Activated CD8-positive, alpha-beta memory T cell treated with anti-CD3 and anti-CD28 coated beads for 36 hours (primary cell): ENCODE measurements around the gene ABHD5. TPM values are rescaled to one million over a fixed set of nuclear protein-coding genes. Genes with fewer than 3 reads are reported as not detected.
"Not testable (repeated sequence)": the region's sequence is repeated elsewhere in the genome, so short reads cannot be mapped to it uniquely, and the experiment has no call there.

Experiments
- CTCF ChIA-PET: fragments of 350-600 bp; sonication (Branson Sonifier 250); formaldehyde crosslinking; loops from one replicate; lab custom pipeline; 2021; ENCODE audit warnings: antibody characterized with exemption; lab: Charles Lee
- POLR2A ChIA-PET: fragments of 350-600 bp; sonication (Branson Sonifier 250); formaldehyde crosslinking; loops from one replicate; lab custom pipeline; 2021; ENCODE audit warnings: antibody characterized with exemption; lab: Charles Lee
- total RNA-seq, 2 experiments: library from RNA; stranded (reverse); gene quantifications; one replicate each; pipeline ENCODE4 v1.2.3, GENCODE V29; 2021

ABHD5 gene
- total RNA-seq, 2 experiments from 2014 or later: 14.3 to 14.8 TPM

GRCh38 chr3:43680857-43681256, 9.9 kb upstream of the ABHD5 start:
- POLR2A ChIA-PET: not testable (repeated sequence)

GRCh38 chr3:43684944-43685343, 5.8 kb upstream of the ABHD5 start:
- CTCF ChIA-PET: no interaction called here
- POLR2A ChIA-PET: no interaction called here

More at GRCh38 chr3:43680857-43681256, 9.9 kb upstream of the ABHD5 start:
- CTCF ChIA-PET: not testable (repeated sequence)

- ChIA-PET POLR2A (no interaction called here), CTCF (no interaction called here)
Measured at GRCh38 chr3:43685921-43686320, 4.8 kb upstream of the ABHD5 start.

- ChIA-PET POLR2A (no interaction called here), CTCF (no interaction called here)
Measured at GRCh38 chr3:43686333-43686699, 4.4 kb upstream of the ABHD5 start.

GRCh38 chr3:43686700-43687498, 3.8 kb upstream of the ABHD5 start:
- ChIA-PET POLR2A (no interaction called here), CTCF (no interaction called here)

- ChIA-PET POLR2A (no interaction called here), CTCF (no interaction called here)
Measured at GRCh38 chr3:43687499-43687811, 3.3 kb upstream of the ABHD5 start.

- ChIA-PET CTCF (no interaction called here), POLR2A (no interaction called here)
Measured at GRCh38 chr3:43688245-43688650, 2.5 kb upstream of the ABHD5 start.

GRCh38 chr3:43689166-43689565, 1.6 kb upstream of the ABHD5 start:
- CTCF ChIA-PET: no interaction called here
- POLR2A ChIA-PET: no interaction called here

GRCh38 chr3:43689766-43690399, 855 bp upstream of the ABHD5 start:
- POLR2A ChIA-PET: interaction anchor here (0.6 to 0.7 kb wide), 3 partner anchors 344 to 398 kb away, joined by 3 to 8 read pairs (median 4); no protein-coding TSS in a partner anchor
- CTCF ChIA-PET: no interaction called here

GRCh38 chr3:43691120-43691995, 620 bp downstream of the ABHD5 start:
- ChIA-PET CTCF (no interaction called here), POLR2A (no interaction called here)

- ChIA-PET CTCF (no interaction called here), POLR2A (no interaction called here)
Measured at GRCh38 chr3:43692085-43692855, 1.5 kb downstream of the ABHD5 start.

GRCh38 chr3:43692971-43693370, 2.2 kb downstream of the ABHD5 start:
- ChIA-PET CTCF (no interaction called here), POLR2A (no interaction called here)

GRCh38 chr3:43693594-43693993, 2.9 kb downstream of the ABHD5 start:
- ChIA-PET POLR2A (no interaction called here), CTCF (no interaction called here)

GRCh38 chr3:43695443-43695842, 4.7 kb downstream of the ABHD5 start:
- ChIA-PET CTCF (no interaction called here), POLR2A (interaction anchor here (0.7 kb wide), 1 partner anchor 11 kb away, joined by 3 read pairs; no protein-coding TSS in a partner anchor)

- CTCF ChIA-PET: no interaction called here
- POLR2A ChIA-PET: interaction anchor here (0.6 kb wide), 1 partner anchor 928 kb away, joined by 7 read pairs; no protein-coding TSS in a partner anchor
Measured at GRCh38 chr3:43695863-43696262, 5.1 kb downstream of the ABHD5 start.

GRCh38 chr3:43696441-43696840, 5.7 kb downstream of the ABHD5 start:
- CTCF ChIA-PET: no interaction called here

GRCh38 chr3:43696881-43697280, 6.1 kb downstream of the ABHD5 start:
- POLR2A ChIA-PET: no interaction called here
- CTCF ChIA-PET: no interaction called here

More at GRCh38 chr3:43696441-43696840, 5.7 kb downstream of the ABHD5 start:
- POLR2A ChIA-PET: interaction anchor here (0.6 kb wide), 1 partner anchor 928 kb away, joined by 7 read pairs; no protein-coding TSS in a partner anchor

GRCh38 chr3:43699864-43700263, 9.1 kb downstream of the ABHD5 start:
- ChIA-PET CTCF (no interaction called here), POLR2A (no interaction called here)

- POLR2A ChIA-PET: no interaction called here
Measured at GRCh38 chr3:43704697-43705096, 14.0 kb downstream of the ABHD5 start.

More at GRCh38 chr3:43704697-43705096, 14.0 kb downstream of the ABHD5 start:
- CTCF ChIA-PET: no interaction called here
